Suprapubic skin (tissue), 4 donors: ENCODE measurements around the gene CTNNBL1.

ENCODE experiments used
- EP300 ChIP-seq: sonication (generic); formaldehyde crosslinking; IDR thresholded peaks from one replicate; pipeline ENCODE4 v1.6.1; 2017; ENCODE audit warnings: antibody characterized with exemption
- POLR2A ChIP-seq, 2 donors: fragments of 450-650 bp; IDR thresholded peaks; one replicate each; pipeline ENCODE4 v1.6.1; 2017; ENCODE audit warnings: antibody characterized with exemption in 2 of 2, mild to moderate bottlenecking in 2 of 2, moderate library complexity in 2 of 2
- POLR2AphosphoS5 ChIP-seq, 3 donors: sonication (generic); formaldehyde crosslinking; IDR thresholded peaks; one replicate each; pipeline ENCODE4 v1.6.1; 2017; ENCODE audit warnings: antibody characterized with exemption in 3 of 3
- TF ChIP-seq, protein P1 (sequence below), 2 donors: fragments of 200-600 bp in 1 of 2; fragments of 450-650 bp in 1 of 2; sonication (generic) in 1 of 2; IDR thresholded peaks; one replicate each; pipeline ENCODE4 v1.5.1; 2016 to 2019; ENCODE audit warnings: antibody characterized with exemption in 2 of 2, mild to moderate bottlenecking in 1 of 2, moderate library complexity in 1 of 2

DNA sequence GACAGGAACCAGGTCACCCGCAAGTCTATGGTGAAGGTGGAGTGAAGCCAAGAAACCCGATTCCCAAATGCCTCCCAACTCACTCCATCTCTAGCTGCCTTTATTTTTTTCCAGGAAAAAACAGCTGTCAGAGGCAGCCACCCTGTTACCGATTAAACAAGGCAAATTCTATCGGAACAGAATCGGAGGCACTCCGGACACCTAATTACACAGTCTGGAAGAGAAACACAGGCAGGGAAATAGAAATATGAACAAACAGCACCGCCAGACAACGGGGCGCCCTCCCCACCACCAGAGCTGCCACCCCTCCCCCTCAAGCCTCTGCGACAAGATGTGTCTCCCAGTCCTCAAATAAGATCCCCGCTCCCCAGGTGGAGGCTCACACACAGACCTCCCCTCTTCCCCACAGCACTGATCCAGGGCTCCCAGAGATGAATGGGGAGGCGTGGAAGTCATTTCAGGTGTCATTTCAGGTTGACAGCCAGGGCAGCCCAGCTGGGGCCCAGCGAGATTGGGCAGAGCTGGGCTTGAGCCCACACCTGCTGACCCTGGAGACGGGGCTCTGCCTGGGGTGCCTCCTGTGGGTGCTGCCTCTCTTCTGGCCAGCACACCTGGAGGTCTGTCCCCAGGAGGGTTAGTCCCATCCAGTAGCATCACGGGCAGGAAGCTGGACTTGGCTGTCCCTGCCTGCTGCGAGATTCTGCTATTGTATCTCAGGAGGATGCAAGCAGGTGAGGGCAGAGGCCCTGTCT, 189.3 kb downstream of the CTNNBL1 start:
- TF ChIP-seq, protein P1, sequence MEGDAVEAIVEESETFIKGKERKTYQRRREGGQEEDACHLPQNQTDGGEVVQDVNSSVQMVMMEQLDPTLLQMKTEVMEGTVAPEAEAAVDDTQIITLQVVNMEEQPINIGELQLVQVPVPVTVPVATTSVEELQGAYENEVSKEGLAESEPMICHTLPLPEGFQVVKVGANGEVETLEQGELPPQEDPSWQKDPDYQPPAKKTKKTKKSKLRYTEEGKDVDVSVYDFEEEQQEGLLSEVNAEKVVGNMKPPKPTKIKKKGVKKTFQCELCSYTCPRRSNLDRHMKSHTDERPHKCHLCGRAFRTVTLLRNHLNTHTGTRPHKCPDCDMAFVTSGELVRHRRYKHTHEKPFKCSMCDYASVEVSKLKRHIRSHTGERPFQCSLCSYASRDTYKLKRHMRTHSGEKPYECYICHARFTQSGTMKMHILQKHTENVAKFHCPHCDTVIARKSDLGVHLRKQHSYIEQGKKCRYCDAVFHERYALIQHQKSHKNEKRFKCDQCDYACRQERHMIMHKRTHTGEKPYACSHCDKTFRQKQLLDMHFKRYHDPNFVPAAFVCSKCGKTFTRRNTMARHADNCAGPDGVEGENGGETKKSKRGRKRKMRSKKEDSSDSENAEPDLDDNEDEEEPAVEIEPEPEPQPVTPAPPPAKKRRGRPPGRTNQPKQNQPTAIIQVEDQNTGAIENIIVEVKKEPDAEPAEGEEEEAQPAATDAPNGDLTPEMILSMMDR (IDR thresholded peaks at IDR 0.05) = no peak
- no peak for TF ChIP-seq POLR2A (IDR thresholded peaks at IDR 0.05)
- TF ChIP-seq POLR2AphosphoS5 (IDR thresholded peaks at IDR 0.05) = no peak
- TF ChIP-seq EP300 = no peak
